ENCODE measurements around the gene DNAH1. TPM values are rescaled to one million over a fixed set of nuclear protein-coding genes. Genes with fewer than 3 reads are reported as not detected.

The DNAH1 gene
- total RNA-seq, 1 donor from 2014 or later = 8.2 TPM

- H3K36me3 Mint-ChIP-seq = no peaks in the 10 kb centered on the region
- no peaks in the 10 kb centered on the region for H3K4me1 Mint-ChIP-seq
- H3K4me3 Mint-ChIP-seq = no peak overlapping the region
- H3K27ac Mint-ChIP-seq = no peak overlapping the region
- no peak for DNase-seq (ENCODE audit: low spot score in 2 of 2, unreplicated experiment in 2 of 2)
- H3K27me3 Mint-ChIP-seq (ENCODE audit: low read depth) = no peaks in the 10 kb centered on the region
- no peaks in the 10 kb centered on the region for H3K9me3 Mint-ChIP-seq
- no peak for TF ChIP-seq CTCF (IDR thresholded peaks at IDR 0.05; ENCODE audit: unreplicated experiment)
Observed at GRCh38 chr3:52356126-52356525, 40.0 kb downstream of the DNAH1 start.

- no peak overlapping the region for H3K27ac Mint-ChIP-seq
- no peak for DNase-seq (ENCODE audit: low spot score in 2 of 2, unreplicated experiment in 2 of 2)
- TF ChIP-seq CTCF (IDR thresholded peaks at IDR 0.05; ENCODE audit: unreplicated experiment) = no peak
- no peak overlapping the region for H3K4me3 Mint-ChIP-seq
- no peaks in the 10 kb centered on the region for H3K36me3 Mint-ChIP-seq
- no peaks in the 10 kb centered on the region for H3K27me3 Mint-ChIP-seq (ENCODE audit: low read depth)
- no peaks in the 10 kb centered on the region for H3K9me3 Mint-ChIP-seq
- H3K4me1 Mint-ChIP-seq = no peaks in the 10 kb centered on the region
Observed at GRCh38 chr3:52357151-52358080, 41.3 kb downstream of the DNAH1 start.

GRCh38 chr3:52358362-52358940 lies 42.3 kb downstream of the DNAH1 start:
- Mint-ChIP-seq H3K27me3 (ENCODE audit: low read depth) (no peaks in the 10 kb centered on the region), H3K36me3 (no peaks in the 10 kb centered on the region), H3K4me3 (no peak overlapping the region), H3K4me1 (no peaks in the 10 kb centered on the region), H3K9me3 (no peaks in the 10 kb centered on the region), H3K27ac (no peak overlapping the region)
- no peak for DNase-seq (ENCODE audit: low spot score in 2 of 2, unreplicated experiment in 2 of 2)
- no peak for TF ChIP-seq CTCF (IDR thresholded peaks at IDR 0.05; ENCODE audit: unreplicated experiment)

GRCh38 chr3:52359116-52359855 lies 43.2 kb downstream of the DNAH1 start:
- H3K4me3 Mint-ChIP-seq = no peak overlapping the region
- H3K36me3 Mint-ChIP-seq = no peaks in the 10 kb centered on the region
- no peaks in the 10 kb centered on the region for H3K27me3 Mint-ChIP-seq (ENCODE audit: low read depth)
- DNase-seq (ENCODE audit: low spot score in 2 of 2, unreplicated experiment in 2 of 2) = no peak
- H3K9me3 Mint-ChIP-seq = no peaks in the 10 kb centered on the region
- H3K4me1 Mint-ChIP-seq = no peaks in the 10 kb centered on the region
- no peak for TF ChIP-seq CTCF (IDR thresholded peaks at IDR 0.05; ENCODE audit: unreplicated experiment)
- no peak overlapping the region for H3K27ac Mint-ChIP-seq

GRCh38 chr3:52361011-52361410 lies 44.9 kb downstream of the DNAH1 start:
- Mint-ChIP-seq H3K36me3 (no peaks in the 10 kb centered on the region), H3K27ac (no peak overlapping the region), H3K27me3 (ENCODE audit: low read depth) (no peaks in the 10 kb centered on the region), H3K4me1 (no peaks in the 10 kb centered on the region), H3K4me3 (no peak overlapping the region), H3K9me3 (no peaks in the 10 kb centered on the region)
- no peak for DNase-seq (ENCODE audit: low spot score in 2 of 2, unreplicated experiment in 2 of 2)
- no peak for TF ChIP-seq CTCF (IDR thresholded peaks at IDR 0.05; ENCODE audit: unreplicated experiment)

Data from mesothelial cell of epicardium (in vitro differentiated cells).